ENCODE measurements around the gene RACK1. TPM values are rescaled to one million over a fixed set of nuclear protein-coding genes. Genes with fewer than 3 reads are reported as not detected.

Gene RACK1
- polyA plus RNA-seq, 1 donor (not counting 4 experiments of a cell fraction or from before 2014, with no cell fraction given) = 3,291 TPM

- FAIRE-seq = no peak
- dilution Hi-C loops (cut with MboI; ENCODE audit: extremely low pct_ligation_motif_present, low sequenced_read_pairs) = no loop called here
- peaks cover 27 to 29% of the 10 kb centered on the region in 2 experiments for H3K36me3 ChIP-seq (ENCODE audit: control insufficient read depth in 2 of 2, extremely low read depth in 1 of 2, insufficient read depth in 2 of 2, low read length in 2 of 2)
These were observed 13.2 kb downstream of the RACK1 start for GRCh38 chr5:181230551-181230950.

GRCh38 chr5:181229996-181230395 is 13.7 kb downstream of the RACK1 start:
- no peak overlapping the region for H3K4me2 ChIP-seq (ENCODE audit: control insufficient read depth, extremely low read depth, insufficient read depth, low read depth, low read length)
- H3K27me3 ChIP-seq (ENCODE audit: control insufficient read depth, extremely low read depth, insufficient read depth, low read length) = no peaks in the 10 kb centered on the region
- FAIRE-seq (no peak), DNase-seq (ENCODE audit: low read depth, low spot score) (no peak)
- peaks cover 14% of the 10 kb centered on the region for H3K79me2 ChIP-seq (ENCODE audit: control insufficient read depth, insufficient read depth, low read length)
- no peak overlapping the region for H2AFZ ChIP-seq (ENCODE audit: control insufficient read depth, low read length)
- dilution Hi-C loops (cut with MboI; ENCODE audit: extremely low pct_ligation_motif_present, low sequenced_read_pairs) = no loop called here
- no peak for TF ChIP-seq EZH2 (IDR thresholded peaks at IDR 0.05; ENCODE audit: low read length)
- no peak for TF ChIP-seq CTCF (optimal IDR thresholded peaks at IDR 0.05 in 1 of 3, IDR thresholded peaks at IDR 0.05 in 1 of 3, conservative IDR thresholded peaks at IDR 0.05 in 1 of 3; ENCODE audit: extremely low read depth in 1 of 3, insufficient read depth in 2 of 3, low read length in 3 of 3)
- peaks cover 26 to 28% of the 10 kb centered on the region in 2 experiments for H3K36me3 ChIP-seq (ENCODE audit: control insufficient read depth in 2 of 2, extremely low read depth in 1 of 2, insufficient read depth in 2 of 2, low read length in 2 of 2)
- H3K4me3 ChIP-seq (ENCODE audit: control insufficient read depth in 2 of 3, extremely low read depth in 1 of 3, insufficient read depth in 2 of 3, low read depth in 1 of 3, low read length in 3 of 3) = no peak overlapping the region
- no peak overlapping the region for H3K9ac ChIP-seq (ENCODE audit: control insufficient read depth, extremely low read depth, insufficient read depth, low read length)
- H3K27ac ChIP-seq (ENCODE audit: control insufficient read depth, insufficient read depth, low read length) = no peak overlapping the region
- peaks cover 6% of the 10 kb centered on the region for H4K20me1 ChIP-seq (ENCODE audit: control insufficient read depth, extremely low read depth, insufficient read depth, low read length)
- H3K9me3 ChIP-seq (ENCODE audit: control insufficient read depth, low read depth, low read length) = no peaks in the 10 kb centered on the region
- H3K4me1 ChIP-seq (ENCODE audit: control insufficient read depth, extremely low read depth, insufficient read depth, low read length) = peaks cover 5% of the 10 kb centered on the region
- peaks cover 4% of the 10 kb centered on the region for H3K9me1 ChIP-seq (ENCODE audit: control insufficient read depth, extremely low read depth, insufficient read depth, low read length)

More at GRCh38 chr5:181230551-181230950, 13.2 kb downstream of the RACK1 start:
- Histone ChIP-seq H3K9me3 (ENCODE audit: control insufficient read depth, low read depth, low read length) (no peaks in the 10 kb centered on the region), H2AFZ (ENCODE audit: control insufficient read depth, low read length) (no peak overlapping the region), H3K9me1 (ENCODE audit: control insufficient read depth, extremely low read depth, insufficient read depth, low read length) (no peaks in the 10 kb centered on the region), H3K4me3 (ENCODE audit: control insufficient read depth in 2 of 3, extremely low read depth in 1 of 3, insufficient read depth in 2 of 3, low read depth in 1 of 3, low read length in 3 of 3) (no peak overlapping the region), H3K27ac (ENCODE audit: control insufficient read depth, insufficient read depth, low read length) (no peak overlapping the region), H3K79me2 (ENCODE audit: control insufficient read depth, insufficient read depth, low read length) (peaks cover 8% of the 10 kb centered on the region), H3K4me1 (ENCODE audit: control insufficient read depth, extremely low read depth, insufficient read depth, low read length) (no peaks in the 10 kb centered on the region), H3K4me2 (ENCODE audit: control insufficient read depth, extremely low read depth, insufficient read depth, low read depth, low read length) (no peak overlapping the region), H4K20me1 (ENCODE audit: control insufficient read depth, extremely low read depth, insufficient read depth, low read length) (peaks cover 8% of the 10 kb centered on the region), H3K27me3 (ENCODE audit: control insufficient read depth, extremely low read depth, insufficient read depth, low read length) (no peaks in the 10 kb centered on the region), H3K9ac (ENCODE audit: control insufficient read depth, extremely low read depth, insufficient read depth, low read length) (no peak overlapping the region)
- DNase-seq (ENCODE audit: low read depth, low spot score) = no peak
- TF ChIP-seq EZH2 (IDR thresholded peaks at IDR 0.05; ENCODE audit: low read length) = no peak
- TF ChIP-seq CTCF (optimal IDR thresholded peaks at IDR 0.05 in 1 of 3, IDR thresholded peaks at IDR 0.05 in 1 of 3, conservative IDR thresholded peaks at IDR 0.05 in 1 of 3; ENCODE audit: extremely low read depth in 1 of 3, insufficient read depth in 2 of 3, low read length in 3 of 3) = no peak
